GM19239 (cell line): ENCODE measurements around the gene OR6C68.
"Not testable (repeated sequence)": the region's sequence is repeated elsewhere in the genome, so short reads cannot be mapped to it uniquely, and the experiment has no call there.

Source experiments
- DNase-seq: peaks from one replicate; pipeline ENCODE4 v3.0.0; 2011; ENCODE audit warnings: low spot score; ENCODE audit not compliant: insufficient read length
- FAIRE-seq: peaks from 2 replicates; lab custom pipeline; 2011; peaks lifted over from hg19 to GRCh38; lab: Jason Lieb, UNC

OR6C68 gene

GRCh38 chr12:55492078-55492477 lies at the start of gene OR6C68:
TSS of gene OR6C68 (plus strand) at chr12:55492378. CDS start at chr12:55492378, 0 bp downstream.
- DNase-seq (no peak), FAIRE-seq (no peak)

- no peak for FAIRE-seq
- DNase-seq: no peak
Observed at GRCh38 chr12:55443776-55444175, 48.4 kb upstream of the OR6C68 start, which contains the start of gene OR6C2. TSS of gene OR6C2 (plus strand) at chr12:55444076. CDS start at chr12:55452214, 8,138 bp downstream.

GRCh38 chr12:55445357-55445756 lies 46.8 kb upstream of the OR6C68 start:
- FAIRE-seq (no peak), DNase-seq (no peak)

- DNase-seq: no peak
- no peak for FAIRE-seq
Observed at GRCh38 chr12:55446326-55446725, 45.9 kb upstream of the OR6C68 start.

GRCh38 chr12:55448825-55449224 lies 43.4 kb upstream of the OR6C68 start:
- FAIRE-seq (no peak), DNase-seq (no peak)

GRCh38 chr12:55464926-55465325 lies 27.3 kb upstream of the OR6C68 start:
- not testable (repeated sequence) for FAIRE-seq, DNase-seq

GRCh38 chr12:55467836-55468235 lies 24.3 kb upstream of the OR6C68 start:
- DNase-seq: no peak

GRCh38 chr12:55469291-55469690 lies 22.9 kb upstream of the OR6C68 start:
- FAIRE-seq: no peak
- no peak for DNase-seq

More at GRCh38 chr12:55467836-55468235, 24.3 kb upstream of the OR6C68 start:
- FAIRE-seq: no peak

GRCh38 chr12:55470088-55470829 lies 21.9 kb upstream of the OR6C68 start, which contains the start of gene OR6C70:
TSS of gene OR6C70 (minus strand) at chr12:55470138. CDS start at chr12:55470138, 0 bp downstream.
- DNase-seq (no peak), FAIRE-seq (no peak)

GRCh38 chr12:55472264-55472663 lies 19.9 kb upstream of the OR6C68 start:
- DNase-seq (no peak), FAIRE-seq (no peak)

- not testable (repeated sequence) for FAIRE-seq, DNase-seq
Observed at GRCh38 chr12:55479136-55479535, 13.0 kb upstream of the OR6C68 start.

GRCh38 chr12:55484284-55484683 lies 7.9 kb upstream of the OR6C68 start:
- DNase-seq, FAIRE-seq: not testable (repeated sequence)

- FAIRE-seq (no peak), DNase-seq (no peak)
Observed at GRCh38 chr12:55495490-55495889, 3.3 kb downstream of the OR6C68 start.

GRCh38 chr12:55499231-55499630 lies 7.1 kb downstream of the OR6C68 start:
- no peak for DNase-seq
- FAIRE-seq: no peak

GRCh38 chr12:55499810-55500252 lies 7.7 kb downstream of the OR6C68 start:
- peak; percentile 21 for FAIRE-seq
- DNase-seq: no peak

GRCh38 chr12:55501601-55502000 lies 9.4 kb downstream of the OR6C68 start:
- FAIRE-seq (no peak), DNase-seq (no peak)

- DNase-seq: no peak
- FAIRE-seq: no peak
Observed at GRCh38 chr12:55515696-55516095, 23.5 kb downstream of the OR6C68 start.

GRCh38 chr12:55516391-55516790 lies 24.2 kb downstream of the OR6C68 start:
- DNase-seq (no peak), FAIRE-seq (no peak)
